ENCODE data around the gene RNF151. TPM values are rescaled to one million over a fixed set of nuclear protein-coding genes. Genes with fewer than 3 reads are reported as not detected.

RNF151 gene
- total and polyA plus RNA-seq, 2 of the 13 experiments (the other 11 are each of a cell fraction or from before 2014, with no cell fraction given), result not detected

GRCh38 chr16:1983544-1984346, 17.1 kb downstream of the RNF151 start, which contains the start of gene GFER (continued):
- TF ChIP-seq ARID4A (CRISPR knock-in tag; IDR thresholded peaks at IDR 0.05; ENCODE audit: borderline replicate concordance) (peak; percentile 93), NCOA5 (CRISPR knock-in tag; IDR thresholded peaks at IDR 0.05) (no peak), TFDP2 (CRISPR knock-in tag; IDR thresholded peaks at IDR 0.05) (peak; percentile 66; the same call in 1 of the 2 replicates), FUBP1 (CRISPR knock-in tag; IDR thresholded peaks at IDR 0.05; ENCODE audit: borderline replicate concordance) (no peak), CHD2 (IDR thresholded peaks at IDR 0.05; ENCODE audit: low read depth, low read length) (no peak), NFE2L1 (CRISPR knock-in tag; IDR thresholded peaks at IDR 0.05; ENCODE audit: borderline replicate concordance) (peak; percentile 40; the same call in 1 of the 2 replicates), SNAI1 (CRISPR knock-in tag; IDR thresholded peaks at IDR 0.05; ENCODE audit: borderline replicate concordance) (no peak), ZBTB39 (CRISPR knock-in tag; IDR thresholded peaks at IDR 0.05) (no peak), ATF3 (CRISPR knock-in tag; IDR thresholded peaks at IDR 0.05) (no peak), RXRB (CRISPR knock-in tag; IDR thresholded peaks at IDR 0.05; ENCODE audit: borderline replicate concordance) (peak; percentile 20; the same call in 1 of the 2 replicates), SPEN (CRISPR knock-in tag; IDR thresholded peaks at IDR 0.05; ENCODE audit: low read depth) (peak; percentile 47), TGIF2 (CRISPR knock-in tag; IDR thresholded peaks at IDR 0.05) (peak; percentile 65; the same call in 1 of the 2 replicates), THRA (CRISPR knock-in tag; IDR thresholded peaks at IDR 0.05; ENCODE audit: borderline replicate concordance) (no peak), TBP (CRISPR knock-in tag; IDR thresholded peaks at IDR 0.05) (no peak), ZNF746 (CRISPR knock-in tag; IDR thresholded peaks at IDR 0.05) (no peak; the same call in 1 of the 2 replicates), PHB2 (IDR thresholded peaks at IDR 0.05; ENCODE audit: partially characterized antibody) (no peak), ETV5 (CRISPR knock-in tag; IDR thresholded peaks at IDR 0.05; ENCODE audit: borderline replicate concordance) (peak; percentile 5; the same call in 1 of the 2 replicates)

Data from HepG2 (cell line).